ENCODE data around the gene RPS19.

Gene RPS19

DNA sequence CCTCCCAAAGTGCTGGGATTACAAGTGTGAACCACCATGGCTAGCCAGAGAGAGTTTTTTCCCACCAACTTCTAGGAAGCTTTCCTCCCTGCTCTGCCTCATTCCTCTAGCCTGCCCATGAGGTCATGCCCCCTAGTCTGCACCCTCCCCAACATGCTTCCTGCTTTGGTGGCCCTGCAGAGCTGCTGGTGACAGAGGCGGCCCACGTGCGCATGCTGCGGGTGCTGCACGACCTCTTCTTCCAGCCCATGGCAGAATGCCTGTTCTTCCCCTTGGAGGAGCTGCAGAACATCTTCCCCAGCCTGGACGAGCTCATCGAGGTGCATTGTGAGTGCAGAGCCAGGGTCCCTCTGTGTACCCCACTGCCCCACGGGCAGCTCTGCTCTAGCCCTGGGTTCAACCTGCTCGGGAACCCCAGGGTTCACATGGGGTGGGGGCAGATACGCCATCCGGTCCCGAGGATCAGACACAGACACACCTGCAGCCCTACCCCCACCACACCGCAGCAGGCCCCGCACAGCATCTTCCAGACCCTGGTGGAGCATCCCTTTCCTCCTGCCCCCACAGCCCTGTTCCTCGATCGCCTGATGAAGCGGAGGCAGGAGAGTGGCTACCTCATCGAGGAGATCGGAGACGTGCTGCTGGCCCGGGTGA is 41.8 kb downstream of the RPS19 start:
- Histone ChIP-seq H3K27me3 (ENCODE audit: insufficient read depth, poor library complexity, severe bottlenecking) (no peaks in the 10 kb centered on the region), H3K27ac (ENCODE audit: poor library complexity, severe bottlenecking) (no peak overlapping the region), H3K36me3 (ENCODE audit: low read depth) (peaks cover 85% of the 10 kb centered on the region), H3K9me3 (ENCODE audit: severe bottlenecking) (no peaks in the 10 kb centered on the region), H3K4me3 (ENCODE audit: severe bottlenecking) (no peak overlapping the region), H3K4me1 (ENCODE audit: insufficient read depth, poor library complexity, severe bottlenecking) (no peaks in the 10 kb centered on the region)
- TF ChIP-seq CTCF (IDR thresholded peaks at IDR 0.05; ENCODE audit: poor library complexity, severe bottlenecking): no peak
- DNase-seq (ENCODE audit: low spot score): no peak
- no peak for ATAC-seq (ENCODE audit: low read depth)

GRCh38 chr19:41902594-41902993 is 42.5 kb downstream of the RPS19 start:
- DNase-seq (ENCODE audit: low spot score) (no peak), ATAC-seq (ENCODE audit: low read depth) (no peak)
- Histone ChIP-seq H3K4me1 (ENCODE audit: insufficient read depth, poor library complexity, severe bottlenecking) (no peaks in the 10 kb centered on the region), H3K9me3 (ENCODE audit: severe bottlenecking) (no peaks in the 10 kb centered on the region), H3K36me3 (ENCODE audit: low read depth) (peaks cover 90% of the 10 kb centered on the region), H3K27ac (ENCODE audit: poor library complexity, severe bottlenecking) (no peak overlapping the region), H3K27me3 (ENCODE audit: insufficient read depth, poor library complexity, severe bottlenecking) (no peaks in the 10 kb centered on the region), H3K4me3 (ENCODE audit: severe bottlenecking) (no peak overlapping the region)
- no peak for TF ChIP-seq CTCF (IDR thresholded peaks at IDR 0.05; ENCODE audit: poor library complexity, severe bottlenecking)

- ATAC-seq (ENCODE audit: low read depth) (no peak), DNase-seq (ENCODE audit: low spot score) (no peak)
- Histone ChIP-seq H3K27ac (ENCODE audit: poor library complexity, severe bottlenecking) (no peak overlapping the region), H3K36me3 (ENCODE audit: low read depth) (peaks cover 83% of the 10 kb centered on the region), H3K9me3 (ENCODE audit: severe bottlenecking) (no peaks in the 10 kb centered on the region), H3K4me3 (ENCODE audit: severe bottlenecking) (no peak overlapping the region), H3K4me1 (ENCODE audit: insufficient read depth, poor library complexity, severe bottlenecking) (no peaks in the 10 kb centered on the region), H3K27me3 (ENCODE audit: insufficient read depth, poor library complexity, severe bottlenecking) (no peaks in the 10 kb centered on the region)
- TF ChIP-seq CTCF (IDR thresholded peaks at IDR 0.05; ENCODE audit: poor library complexity, severe bottlenecking): no peak
These were observed 43.3 kb downstream of the RPS19 start for GRCh38 chr19:41903193-41903953.

DNA sequence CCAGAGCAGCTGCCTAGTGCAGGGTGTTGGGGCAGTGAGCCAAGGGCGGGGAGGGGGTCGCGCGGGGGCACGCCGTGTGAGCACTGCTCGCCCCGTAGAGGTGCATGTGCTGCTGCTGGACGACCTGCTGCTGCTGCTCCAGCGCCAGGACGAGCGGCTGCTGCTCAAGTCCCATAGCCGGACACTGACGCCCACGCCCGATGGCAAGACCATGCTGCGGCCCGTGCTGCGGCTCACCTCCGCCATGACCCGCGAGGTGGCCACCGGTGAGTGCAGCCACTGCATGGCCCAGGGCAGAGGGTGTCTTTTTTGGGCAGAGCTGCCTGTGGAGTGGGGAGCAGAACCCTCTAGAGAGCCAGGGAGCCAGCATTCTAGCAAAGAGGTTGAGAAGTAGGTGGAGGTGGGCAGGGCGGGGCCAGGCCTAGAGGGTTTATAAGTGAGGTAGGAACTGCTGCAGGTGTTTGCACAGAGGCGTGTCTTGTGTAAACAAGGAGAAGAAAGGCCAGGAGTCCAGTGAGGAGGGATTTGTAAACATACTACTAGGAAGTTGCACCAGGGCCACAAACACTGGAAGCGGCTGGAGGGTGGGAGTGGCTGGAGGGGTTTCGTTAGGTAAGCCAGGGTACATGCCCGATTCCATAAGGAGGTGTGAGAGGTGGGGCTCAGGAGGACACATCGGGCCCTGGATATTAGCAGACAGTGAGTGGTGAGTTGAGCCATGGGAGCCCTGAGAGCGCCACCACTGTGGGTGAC is 44.2 kb downstream of the RPS19 start:
- peak; percentile 72 for ATAC-seq (ENCODE audit: low read depth)
- peaks cover 74% of the 10 kb centered on the region for H3K36me3 ChIP-seq (ENCODE audit: low read depth)

More for the DNA sequence above, 44.2 kb downstream of the RPS19 start:
- Histone ChIP-seq H3K9me3 (ENCODE audit: severe bottlenecking) (no peaks in the 10 kb centered on the region), H3K4me1 (ENCODE audit: insufficient read depth, poor library complexity, severe bottlenecking) (no peaks in the 10 kb centered on the region), H3K27ac (ENCODE audit: poor library complexity, severe bottlenecking) (no peak overlapping the region), H3K27me3 (ENCODE audit: insufficient read depth, poor library complexity, severe bottlenecking) (no peaks in the 10 kb centered on the region), H3K4me3 (ENCODE audit: severe bottlenecking) (no peak overlapping the region)
- no peak for TF ChIP-seq CTCF (IDR thresholded peaks at IDR 0.05; ENCODE audit: poor library complexity, severe bottlenecking)
- DNase-seq (ENCODE audit: low spot score): no peak

All from RWPE2 (cell line).